Kidney tubule cell (primary cell): ENCODE results near the gene FZD10.
A peak's percentile ranks its signal among the peaks of the same experiment; 100 is the strongest.

Experiments used
- DNase-seq: peaks from one replicate; pipeline ENCODE4 v3.0.0-alpha.2; 2018; ENCODE audit warnings: low spot score

FZD10 gene

GRCh38 chr12:130154276-130155070, 7.8 kb upstream of the FZD10 start:
- no peak for DNase-seq

- DNase-seq, result peak; percentile 61
Observed at GRCh38 chr12:130155416-130156073, 6.7 kb upstream of the FZD10 start.

GRCh38 chr12:130156652-130157275, 5.5 kb upstream of the FZD10 start:
- no peak for DNase-seq

GRCh38 chr12:130157998-130158753, 4.1 kb upstream of the FZD10 start:
- no peak for DNase-seq

- no peak for DNase-seq
Observed at GRCh38 chr12:130158754-130159059, 3.6 kb upstream of the FZD10 start.

- DNase-seq, result no peak
Observed at GRCh38 chr12:130160306-130160705, 2.0 kb upstream of the FZD10 start.

GRCh38 chr12:130160711-130161231, 1.5 kb upstream of the FZD10 start:
- DNase-seq, result no peak

GRCh38 chr12:130161261-130162243, 712 bp upstream of the FZD10 start:
- DNase-seq, result peak; percentile 3

- DNase-seq, result peak; percentile 4
Observed at GRCh38 chr12:130162745-130163460, 639 bp downstream of the FZD10 start.

- DNase-seq, result no peak
Observed at GRCh38 chr12:130163461-130164215, 1.4 kb downstream of the FZD10 start.

- DNase-seq, result no peak
Observed at GRCh38 chr12:130164216-130164542, 1.9 kb downstream of the FZD10 start.

GRCh38 chr12:130164936-130165335, 2.7 kb downstream of the FZD10 start:
- no peak for DNase-seq

GRCh38 chr12:130166306-130166705, 4.0 kb downstream of the FZD10 start:
- no peak for DNase-seq

GRCh38 chr12:130167537-130167936, 5.3 kb downstream of the FZD10 start:
- DNase-seq, result no peak

GRCh38 chr12:130169256-130169655, 7.0 kb downstream of the FZD10 start:
- DNase-seq, result no peak

GRCh38 chr12:130169924-130170323, 7.7 kb downstream of the FZD10 start:
- no peak for DNase-seq

GRCh38 chr12:130170611-130171010, 8.3 kb downstream of the FZD10 start:
- DNase-seq, result no peak

GRCh38 chr12:130177635-130178242, 15.5 kb downstream of the FZD10 start:
- DNase-seq, result no peak

- DNase-seq, result no peak
Observed at GRCh38 chr12:130178282-130178681, 16.0 kb downstream of the FZD10 start.
